Measurements from ENCODE around the gene BOD1L1.

BOD1L1 gene

DNA sequence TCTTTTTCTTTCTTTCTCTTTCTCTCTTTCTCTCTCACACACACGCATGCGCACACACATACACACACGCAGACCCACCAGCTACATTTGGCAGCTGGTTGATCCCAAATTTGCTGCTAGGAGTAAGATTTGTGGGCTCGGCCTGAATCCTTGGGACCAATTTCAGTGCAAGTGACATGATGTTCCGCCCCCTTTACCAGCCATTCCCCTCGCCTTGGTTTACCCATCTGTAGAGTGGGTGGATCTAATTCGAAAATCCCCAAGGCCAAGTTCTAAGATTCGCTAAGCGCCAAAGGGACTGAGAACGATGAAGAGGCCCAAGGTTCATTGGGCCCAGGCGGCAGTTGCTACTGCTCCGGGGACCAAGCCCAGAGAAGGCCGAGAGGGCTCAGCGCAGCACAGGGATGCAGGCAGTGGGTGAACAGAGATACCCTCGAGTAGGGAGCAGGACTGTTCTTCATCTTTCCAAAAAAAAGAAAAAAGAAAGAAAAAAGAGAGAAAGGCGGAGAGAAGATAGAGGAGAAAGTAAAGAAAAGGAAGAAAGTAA is 89.0 kb downstream of the BOD1L1 start:
- no peak for DNase-seq

DNA sequence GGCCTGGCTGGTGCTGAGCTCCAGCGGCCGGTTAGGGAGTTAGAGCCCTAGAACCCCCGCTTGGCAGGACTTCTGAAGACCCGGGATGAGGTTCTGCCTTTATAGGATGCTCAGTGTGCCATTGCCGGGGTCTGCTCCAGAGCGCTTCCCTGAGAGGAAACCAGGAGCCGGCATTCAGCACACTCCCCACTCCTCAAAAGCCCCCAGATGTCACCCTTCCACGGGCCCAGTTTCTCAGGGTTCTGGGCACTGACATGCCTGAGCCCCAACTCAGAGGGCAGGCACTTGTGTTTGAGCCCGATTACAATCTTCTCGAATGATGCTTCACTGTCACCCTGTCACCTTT is 89.7 kb downstream of the BOD1L1 start:
- DNase-seq: no peak

DNA sequence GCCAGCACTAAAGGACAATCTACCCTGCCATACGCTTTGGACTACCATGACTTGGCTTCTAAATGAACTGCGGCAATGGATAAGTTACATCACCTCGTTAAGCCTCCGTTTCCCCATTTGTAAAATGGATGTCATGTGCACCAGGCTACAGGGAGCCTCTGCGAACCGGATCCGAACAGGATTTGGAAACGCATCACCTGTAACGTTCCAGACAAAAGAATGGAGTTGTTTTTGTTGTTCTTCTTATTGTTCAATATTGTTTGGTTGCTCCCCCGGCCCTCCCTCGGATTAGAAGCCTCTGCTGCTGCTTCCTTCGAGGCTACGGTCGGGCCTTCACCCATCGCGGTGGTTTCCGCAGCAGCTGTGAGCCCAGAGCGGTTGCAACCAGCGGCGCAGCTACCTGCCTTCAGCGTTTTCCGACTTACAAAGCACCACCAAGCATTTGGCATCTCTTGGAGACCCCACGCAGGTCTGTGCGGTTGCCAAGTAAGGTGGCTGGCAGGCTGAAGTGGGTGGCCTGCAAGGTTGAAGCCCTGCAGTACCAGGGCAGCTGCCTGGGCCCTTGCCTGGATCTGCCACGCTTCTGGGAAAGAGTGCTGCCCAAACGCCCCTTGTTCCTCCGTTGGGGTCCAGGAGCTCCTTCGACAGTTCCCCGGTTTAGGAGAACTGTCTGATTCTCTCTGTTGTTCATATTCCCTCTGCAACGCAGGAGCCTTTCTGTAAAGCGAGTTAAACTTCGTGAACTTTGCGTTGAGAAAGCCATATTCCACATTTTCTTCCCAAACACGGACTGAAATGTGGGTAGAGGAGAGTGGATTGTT is 90.3 kb downstream of the BOD1L1 start:
- DNase-seq: no peak

DNA sequence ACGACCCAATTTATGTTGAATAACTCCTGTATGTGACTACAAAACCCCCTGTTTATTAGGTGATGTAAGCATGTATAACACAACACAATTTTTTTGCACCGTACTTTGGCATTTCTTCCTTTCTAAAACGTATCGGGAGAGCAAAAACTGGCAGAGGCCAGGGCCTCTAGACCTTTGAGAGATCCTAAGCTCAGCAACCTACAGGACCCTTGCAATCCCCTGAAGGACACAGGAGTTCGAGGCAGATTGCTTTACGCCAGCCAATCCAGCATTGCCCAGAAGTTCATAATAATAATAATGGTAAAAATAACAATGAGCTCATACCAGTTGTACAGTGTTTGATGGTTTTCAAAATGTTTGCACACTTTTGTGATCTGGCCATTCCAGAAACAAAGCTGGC is 90.9 kb downstream of the BOD1L1 start:
- no peak for DNase-seq

DNA sequence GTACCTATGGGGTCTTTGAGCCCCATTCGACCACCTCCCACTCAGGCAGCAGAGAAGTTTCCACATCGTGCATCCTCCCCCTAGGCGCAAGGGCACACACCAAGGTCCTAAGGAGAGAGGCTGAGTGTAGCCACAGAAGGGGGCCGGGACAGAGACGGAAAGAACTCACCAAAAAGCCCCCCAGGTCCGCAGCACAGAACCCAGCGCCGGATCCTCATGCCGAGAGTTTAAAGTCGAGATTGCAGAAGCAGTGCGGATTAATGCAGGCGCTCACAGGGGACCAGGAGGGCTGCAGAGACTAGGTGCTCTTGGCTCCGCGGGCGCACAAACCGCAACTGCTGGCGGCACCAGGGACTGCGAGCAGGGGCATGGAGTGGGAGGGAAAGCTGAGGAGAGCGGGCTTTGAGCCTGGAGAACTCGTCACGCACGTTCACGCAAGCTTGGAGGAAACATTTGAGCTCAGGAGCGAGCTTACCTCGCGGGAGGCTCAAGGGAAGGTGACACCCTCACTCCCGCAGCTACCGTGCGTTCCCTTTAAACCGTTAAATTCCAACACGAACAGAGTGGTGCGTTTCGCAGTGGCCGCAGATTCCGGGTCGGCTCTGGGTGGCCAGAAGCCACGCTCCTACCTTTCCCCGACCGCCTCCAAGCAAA is 91.7 kb downstream of the BOD1L1 start:
- no peak for DNase-seq

DNA sequence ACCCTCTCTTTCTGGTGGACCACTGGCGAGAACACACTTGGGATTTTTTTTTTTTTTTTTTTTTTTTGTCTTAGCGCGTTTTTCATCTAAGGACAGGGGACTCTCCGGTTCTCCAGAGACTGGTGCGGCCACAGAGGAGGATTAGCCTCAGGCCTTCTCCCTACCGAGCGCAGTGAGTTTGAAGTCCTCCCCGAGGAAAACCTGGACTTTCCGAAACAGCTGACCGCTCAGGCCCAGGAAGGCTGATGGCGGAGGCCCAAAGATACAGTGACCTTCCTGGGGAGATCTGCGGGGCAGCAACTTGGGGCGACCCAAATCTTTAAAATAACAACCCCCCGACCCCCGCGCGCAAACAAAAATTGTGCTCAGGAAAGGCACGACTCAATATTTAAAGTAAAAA is 92.4 kb downstream of the BOD1L1 start:
- no peak for DNase-seq

DNA sequence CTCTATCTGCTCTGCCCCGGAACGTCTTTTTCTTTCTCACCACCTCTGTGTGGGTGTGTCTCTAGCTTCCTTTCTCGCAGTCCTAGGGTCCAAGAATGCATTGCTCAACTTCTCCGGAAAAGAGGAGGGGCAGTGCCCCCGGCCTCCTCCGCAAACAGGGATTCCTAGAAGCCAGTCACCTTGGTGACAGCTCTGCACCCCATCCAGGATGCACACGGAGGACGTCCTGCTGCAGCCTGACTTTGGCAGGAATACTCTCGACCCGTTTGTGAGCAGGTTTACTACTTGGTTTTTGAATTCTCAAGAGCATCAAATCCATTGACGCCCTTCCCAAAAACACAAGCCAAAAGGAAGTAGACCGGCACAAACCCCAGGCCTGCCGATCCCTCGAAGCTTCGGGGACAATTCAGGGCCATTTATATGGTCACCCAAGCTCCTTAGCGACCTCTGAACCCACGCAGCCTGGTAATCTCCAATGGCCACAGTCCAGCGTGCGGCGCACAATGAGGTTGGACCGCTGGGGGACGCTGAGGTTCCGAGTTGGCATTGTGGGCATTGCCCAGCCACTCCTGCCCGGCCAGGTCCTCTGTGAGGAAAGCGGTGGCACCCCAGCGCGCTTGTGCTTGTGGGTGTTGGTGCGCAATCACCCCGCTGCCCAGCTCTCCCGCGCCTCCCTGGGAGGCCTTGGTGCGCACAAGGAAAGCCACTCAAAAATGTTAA is 93.0 kb downstream of the BOD1L1 start:
- no peak for DNase-seq

DNA sequence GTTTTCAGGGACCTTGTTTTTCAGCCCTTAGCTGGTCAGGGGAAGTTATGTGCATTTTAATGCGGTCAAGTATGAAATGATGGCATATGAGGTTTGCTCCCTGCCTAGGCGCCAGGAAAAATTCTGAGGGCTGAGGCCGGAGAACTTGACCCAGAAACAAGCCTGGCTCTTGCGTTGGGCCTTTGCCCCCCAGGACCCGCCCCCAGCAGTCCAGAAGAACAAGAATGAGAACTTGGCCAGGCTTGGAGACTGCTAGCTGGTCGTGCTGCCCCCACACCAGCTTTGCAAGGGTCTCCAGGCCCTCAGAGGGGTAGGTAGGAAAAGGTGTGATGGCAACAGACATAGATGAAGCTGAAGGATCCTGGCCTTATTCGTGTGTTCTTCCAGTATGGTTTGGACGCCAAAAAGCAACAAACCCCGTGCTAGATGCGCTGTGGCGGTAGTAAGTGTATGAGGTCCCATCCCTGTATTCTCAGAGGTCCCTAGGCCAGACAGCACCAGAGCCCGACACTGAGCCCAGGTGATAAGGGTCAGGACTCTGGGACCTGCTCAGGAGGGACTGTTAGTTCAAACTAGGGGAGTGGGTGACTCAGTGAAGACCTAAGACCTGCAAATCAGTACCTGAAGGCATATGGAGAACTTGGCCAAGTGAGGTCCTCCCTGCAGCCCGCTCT is 93.7 kb downstream of the BOD1L1 start:
- DNase-seq: no peak

DNA sequence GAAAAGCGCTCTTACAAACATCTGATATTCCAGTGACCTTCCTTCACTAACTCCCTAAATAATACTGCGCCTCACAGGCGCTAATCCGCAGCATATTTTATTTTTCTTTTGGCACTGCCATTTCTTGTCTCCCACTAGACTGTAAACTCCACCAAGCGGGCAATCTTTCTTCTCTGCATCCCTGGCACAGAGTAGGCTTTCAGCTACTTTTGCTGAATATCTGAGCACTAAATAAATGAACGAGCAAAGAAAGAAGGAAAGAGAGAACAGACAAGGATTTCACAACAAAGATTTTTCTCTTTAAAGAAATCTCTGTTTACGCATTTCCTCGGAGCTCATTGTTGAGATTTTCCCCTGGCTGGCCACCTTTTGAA is 95.9 kb downstream of the BOD1L1 start:
- DNase-seq: no peak

DNA sequence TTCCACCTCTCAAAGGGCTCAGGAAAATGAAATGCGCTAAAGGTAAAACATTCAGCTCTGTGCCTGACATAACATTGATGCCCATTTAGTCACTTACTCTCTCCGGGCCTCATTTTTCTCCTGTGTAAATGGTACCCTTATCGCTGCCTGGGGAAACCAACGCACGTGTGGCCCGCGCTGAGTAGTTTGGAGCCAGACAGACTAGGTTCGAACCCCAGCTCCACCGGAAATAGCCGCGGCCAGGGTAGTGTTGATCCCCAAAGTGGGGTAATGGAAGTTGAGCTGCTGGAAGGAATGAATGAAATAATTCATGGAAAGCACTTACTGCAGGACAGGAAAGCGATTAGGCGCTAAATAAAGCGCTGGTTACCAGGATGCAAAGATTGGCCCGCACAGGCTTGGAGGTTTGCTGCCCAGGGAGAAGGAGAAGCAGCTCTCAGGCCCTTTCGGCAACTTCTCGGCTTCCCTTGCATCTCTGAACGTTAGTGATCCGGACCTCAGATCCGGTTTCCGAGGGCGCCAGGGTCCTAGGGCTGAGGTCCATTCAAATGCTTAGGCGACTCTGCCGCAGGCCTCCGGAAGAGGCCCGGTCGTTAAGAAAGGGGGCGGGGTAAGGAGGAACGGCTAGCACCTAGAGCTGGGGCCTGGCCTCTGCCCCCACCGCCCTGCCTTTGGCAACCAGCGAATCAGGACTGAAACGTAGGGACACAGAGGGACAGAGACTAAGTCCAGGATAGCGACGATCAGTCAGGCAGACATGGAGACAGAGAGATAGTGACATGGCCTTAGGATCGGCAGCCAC is 96.5 kb downstream of the BOD1L1 start:
- no peak for DNase-seq

DNA sequence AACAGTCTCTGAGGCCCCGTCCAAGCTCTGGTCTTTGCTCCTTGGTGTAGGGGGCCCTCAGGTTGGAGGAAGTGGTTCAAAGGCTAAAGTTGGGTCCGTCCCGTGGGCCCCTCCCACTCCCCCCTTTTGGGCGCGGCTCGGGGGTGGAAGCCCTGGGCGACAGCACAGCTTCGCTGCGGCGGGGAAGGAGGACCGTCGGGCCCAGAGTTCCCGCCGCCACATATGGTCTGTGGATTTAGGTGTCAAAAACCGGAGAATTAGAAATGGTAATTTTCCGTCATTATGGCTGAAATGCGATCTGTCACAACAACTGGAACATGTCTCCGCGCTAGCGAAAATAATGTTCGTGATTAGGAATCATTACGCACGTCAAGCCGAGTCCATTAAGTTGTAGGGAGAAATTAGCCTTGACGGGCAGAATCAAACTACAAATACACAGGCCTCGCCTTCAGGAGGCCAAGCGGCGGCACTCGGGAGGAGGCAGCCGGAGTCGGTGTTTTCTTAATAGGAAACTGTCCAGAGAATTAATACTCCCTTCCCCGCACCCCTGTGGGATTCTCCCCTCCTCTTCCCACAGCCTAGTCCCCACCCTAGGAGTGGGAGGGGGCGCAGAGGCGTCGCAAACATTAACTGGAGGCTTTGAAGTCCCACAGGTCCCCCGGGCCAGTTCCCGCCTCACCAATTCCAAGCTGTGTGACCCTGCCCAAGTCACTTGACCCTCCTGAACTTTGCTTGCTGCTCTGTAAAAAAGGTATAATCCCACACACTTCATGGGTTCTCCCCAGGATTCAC is 98.2 kb downstream of the BOD1L1 start:
- DNase-seq: no peak

DNA sequence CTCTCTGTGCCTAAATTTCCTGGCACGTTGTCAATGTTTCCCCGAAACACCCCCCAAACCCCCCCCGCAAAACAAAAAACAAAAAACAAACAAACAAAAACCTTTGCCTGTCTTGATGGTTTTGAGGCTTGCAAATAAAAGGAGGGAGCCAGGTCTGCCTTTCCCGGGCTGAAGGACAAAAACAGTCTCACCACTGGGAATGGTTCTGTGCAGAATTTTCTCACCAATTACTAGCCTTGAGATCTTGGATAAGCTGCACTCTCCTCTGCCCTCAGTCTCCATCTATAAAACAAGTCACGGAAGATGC is 98.8 kb downstream of the BOD1L1 start:
- no peak for DNase-seq

DNA sequence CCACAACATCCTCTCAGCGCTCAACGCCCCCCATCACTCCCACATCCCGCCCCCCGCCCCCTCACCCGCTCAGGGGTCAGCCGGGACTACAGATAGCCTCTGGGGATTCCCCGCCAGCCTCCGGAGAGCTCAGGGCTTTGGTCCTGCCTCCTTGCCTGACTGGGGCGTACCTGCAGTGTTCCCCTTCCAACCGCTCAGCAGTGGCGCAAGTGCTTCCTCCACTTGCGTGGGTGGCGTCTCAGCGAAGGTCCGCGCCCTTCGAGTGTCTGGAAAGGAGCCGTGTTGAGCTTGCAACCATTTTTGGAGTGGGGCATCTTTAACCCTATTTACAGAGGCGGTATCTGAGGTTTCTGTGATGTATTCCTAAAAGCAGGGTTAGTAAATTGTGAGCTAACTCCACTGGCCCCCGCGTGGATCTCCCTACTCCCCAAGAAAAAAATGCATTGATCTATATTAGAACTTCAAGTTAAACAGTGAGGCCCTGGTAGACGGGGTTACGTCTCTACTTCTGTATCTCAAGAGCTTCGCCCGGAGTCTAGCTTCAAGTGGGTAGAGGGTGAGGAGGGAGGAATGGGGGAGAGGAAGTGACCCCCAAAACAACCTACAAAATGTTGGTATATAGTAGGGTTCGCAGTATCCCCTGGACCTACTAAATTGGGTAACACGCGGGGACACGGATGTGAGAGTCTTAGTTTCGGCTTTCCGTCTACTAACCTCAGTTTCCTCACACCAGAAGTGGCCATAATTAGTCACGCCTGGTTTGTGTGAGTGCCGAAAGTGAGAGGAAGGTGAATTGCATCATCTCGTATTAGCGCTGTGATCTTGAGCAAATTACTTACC is 99.3 kb downstream of the BOD1L1 start:
- DNase-seq: no peak

DNA sequence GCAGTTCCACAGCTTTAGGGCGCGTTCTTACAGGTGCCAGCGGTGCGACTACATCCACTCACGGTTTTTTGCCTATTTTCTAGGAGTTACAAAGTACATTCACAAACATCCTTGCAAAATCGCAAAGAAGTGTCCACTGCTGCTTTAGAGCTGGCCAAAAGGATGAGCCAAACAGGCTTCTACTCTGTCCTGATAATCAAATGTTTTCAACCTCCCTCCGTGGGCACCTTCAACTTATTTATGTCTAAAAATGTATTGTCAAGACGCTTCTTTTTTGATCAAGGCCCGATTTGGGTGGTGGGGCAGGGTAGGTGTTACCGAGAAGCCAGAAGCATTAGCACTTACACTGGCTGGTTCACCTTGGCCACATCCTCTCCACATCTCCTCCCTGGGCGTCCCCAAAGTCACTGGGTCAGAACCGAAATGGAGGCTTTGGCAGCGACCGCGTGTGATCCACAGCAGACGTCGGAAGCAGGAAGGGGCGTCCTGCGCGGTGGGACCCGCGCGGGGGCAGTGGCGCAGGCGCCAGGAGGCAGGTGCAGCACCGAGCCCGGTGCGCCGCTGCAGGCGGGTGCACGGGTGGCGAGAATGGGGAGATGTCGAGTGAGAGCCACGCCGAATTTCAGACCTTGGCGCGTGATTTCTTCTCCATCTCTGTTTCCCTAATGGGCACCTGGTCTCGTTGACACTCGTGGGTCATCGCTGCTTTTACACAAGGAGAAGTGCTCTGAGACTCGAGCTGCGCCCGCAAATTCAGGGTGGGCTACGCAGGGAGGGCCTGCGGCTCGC is 100.1 kb downstream of the BOD1L1 start:
- no peak for DNase-seq

DNA sequence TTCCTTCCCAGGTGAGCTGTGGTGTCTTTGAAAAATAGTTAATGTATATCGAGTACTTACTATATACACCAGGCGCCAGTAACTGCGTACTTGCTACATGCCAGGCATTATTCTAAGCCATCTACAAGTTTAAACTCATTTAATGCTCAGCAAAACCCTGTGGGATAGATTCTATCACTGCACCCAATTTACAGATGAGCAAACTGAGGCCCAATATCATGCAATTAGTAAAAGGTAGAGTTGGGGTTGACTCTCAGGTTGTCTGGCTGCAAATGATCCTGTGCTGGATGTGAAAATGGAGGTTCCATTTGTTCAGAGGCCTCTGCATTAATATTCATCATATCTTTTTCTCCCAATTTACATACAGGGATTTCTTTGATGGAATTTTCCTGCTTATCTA is 100.9 kb downstream of the BOD1L1 start:
- no peak for DNase-seq

DNA sequence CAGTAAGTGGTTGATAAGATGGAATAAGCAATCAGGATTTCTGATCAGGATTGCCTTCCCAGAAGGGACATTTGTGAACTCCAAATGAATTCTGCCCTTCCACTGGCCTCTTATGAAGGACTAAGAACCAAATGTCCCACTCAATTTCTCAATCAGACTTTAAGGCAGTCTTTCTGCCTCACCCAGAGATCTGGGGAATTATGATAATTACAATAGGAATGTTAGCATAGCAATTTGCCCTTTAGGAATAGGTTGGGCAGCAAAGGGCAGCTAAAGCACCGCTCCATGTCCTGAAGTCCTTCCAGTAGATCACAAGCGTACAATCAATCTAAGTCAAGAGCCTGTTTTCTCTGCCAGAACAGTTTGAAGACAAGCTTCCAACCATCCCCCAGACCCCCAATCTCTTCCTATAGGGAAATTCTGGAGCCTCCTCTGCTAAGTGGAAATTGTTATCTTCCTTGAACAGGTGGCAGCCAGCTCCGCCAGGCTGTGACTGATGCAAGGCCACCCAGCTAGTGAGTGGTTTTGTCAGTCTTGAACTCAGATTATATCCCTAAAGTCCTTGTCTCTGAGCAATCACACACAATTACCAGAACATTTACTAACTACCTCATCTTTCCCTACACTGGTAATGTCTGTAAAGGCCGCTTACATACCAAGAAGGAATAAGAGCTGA is 101.8 kb downstream of the BOD1L1 start:
- DNase-seq: no peak

DNA sequence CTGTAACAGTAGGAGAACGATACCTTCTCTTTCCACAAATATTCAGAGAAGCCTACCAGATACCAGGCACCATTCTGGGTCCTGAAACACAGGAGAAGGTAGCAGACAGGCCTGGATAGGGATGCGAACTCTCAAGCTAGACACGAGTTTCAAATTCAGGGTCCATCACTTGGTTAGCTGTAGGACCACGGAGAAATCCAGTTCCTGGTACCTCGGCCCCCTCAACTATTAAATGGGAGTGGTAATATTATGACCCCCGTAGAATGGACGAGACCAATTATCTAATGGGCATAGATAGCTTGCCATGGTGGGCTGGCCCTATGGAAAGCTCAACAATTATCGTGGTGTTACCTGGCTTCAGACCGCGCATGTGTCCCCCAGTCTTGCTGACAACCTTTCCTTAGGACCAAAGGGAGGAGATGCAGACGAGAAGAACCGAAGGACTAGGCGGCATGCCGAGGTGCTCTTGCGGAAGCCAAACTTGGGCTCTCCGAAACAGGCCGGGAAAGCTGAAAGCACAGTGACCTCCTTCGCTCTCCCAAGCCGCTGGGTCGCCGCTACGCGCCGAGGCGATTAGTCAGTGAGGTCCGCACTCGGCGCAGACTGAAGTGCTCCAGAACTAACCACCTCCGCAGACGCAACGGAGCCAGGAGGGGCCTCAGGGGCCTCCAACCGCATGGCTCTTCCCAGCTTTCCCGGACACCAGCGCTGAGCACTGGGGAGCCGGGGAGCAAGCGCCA is 102.9 kb downstream of the BOD1L1 start:
- DNase-seq: no peak

Data from DMS 273 treated with DMSO at 0.1 percent for 48 hours (cell line).